WTC11 (cell line): Measurements from ENCODE around the gene CTNNA3. TPM values are rescaled to one million over a fixed set of nuclear protein-coding genes. Genes with fewer than 3 reads are reported as not detected.

Experiments
- ATAC-seq: fragments of 200-7000 bp; cut with Tn5 transposase; 2 replicates; pipeline ENCODE4 v1.10.0; 2021; ENCODE audit warnings: mild to moderate bottlenecking, moderate library complexity
- CTCF ChIA-PET: fragments of 300-600 bp; sonication (Branson Sonifier 250); formaldehyde crosslinking; loops from one replicate; lab custom pipeline; 2021; ENCODE audit warnings: antibody characterized with exemption; lab: Charles Lee
- POLR2A ChIA-PET: fragments of 350-600 bp; sonication (Branson Sonifier 250); formaldehyde crosslinking; loops from one replicate; lab custom pipeline; 2021; ENCODE audit warnings: antibody characterized with exemption; lab: Charles Lee
- DNase-seq: peaks from one replicate; pipeline ENCODE4 v3.0.0; 2021; ENCODE audit warnings: low spot score
- H3K27ac Mint-ChIP-seq: 2 replicates; pipeline ENCODE4 v1.8.0; 2021; ENCODE audit warnings: mixed read lengths
- H3K27me3 Mint-ChIP-seq: 2 replicates; pipeline ENCODE4 v1.8.0; 2021; ENCODE audit warnings: low read depth, mild to moderate bottlenecking, moderate library complexity, mixed read lengths
- H3K36me3 Mint-ChIP-seq: 2 replicates; pipeline ENCODE4 v1.8.0; 2021; ENCODE audit warnings: mixed read lengths
- H3K4me1 Mint-ChIP-seq: 2 replicates; pipeline ENCODE4 v1.8.0; 2022; ENCODE audit warnings: mixed read lengths
- H3K4me3 Mint-ChIP-seq: 2 replicates; pipeline ENCODE4 v1.8.0; 2021; ENCODE audit warnings: mild to moderate bottlenecking, moderate library complexity, mixed read lengths
- H3K9me3 Mint-ChIP-seq: 2 replicates; pipeline ENCODE4 v1.8.0; 2021; ENCODE audit warnings: mixed read lengths
- ETV6 ChIP-seq: sonication (generic); formaldehyde crosslinking; IDR thresholded peaks from 2 replicates; pipeline ENCODE4 v1.8.1; 2022; ENCODE audit warnings: mild to moderate bottlenecking, missing genetic modification reagents
- FOXJ3 ChIP-seq: sonication (generic); formaldehyde crosslinking; IDR thresholded peaks from 2 replicates; pipeline ENCODE4 v1.9.0; 2021; ENCODE audit warnings: missing genetic modification reagents, mild to moderate bottlenecking, borderline replicate concordance
- MYBL2 ChIP-seq: sonication (generic); formaldehyde crosslinking; IDR thresholded peaks from 2 replicates; pipeline ENCODE4 v1.8.1; 2023; ENCODE audit warnings: mild to moderate bottlenecking, moderate library complexity, missing genetic modification reagents
- NFATC4 ChIP-seq: fragments of 250-450 bp; sonication (Bioruptor Pico); IDR thresholded peaks from 2 replicates; pipeline ENCODE4 v1.9.0; 2021; ENCODE audit warnings: mild to moderate bottlenecking
- NFYB ChIP-seq: sonication (generic); formaldehyde crosslinking; conservative IDR thresholded peaks from 2 replicates; pipeline ENCODE4 v1.8.0; 2022; ENCODE audit warnings: low read depth, missing genetic modification reagents
- NR2C2 ChIP-seq: sonication (generic); formaldehyde crosslinking; IDR thresholded peaks from 2 replicates; pipeline ENCODE4 v1.8.0; 2022; ENCODE audit warnings: mild to moderate bottlenecking, missing genetic modification reagents
- SOX15 ChIP-seq: fragments of 250-450 bp; sonication (Bioruptor Pico); IDR thresholded peaks from 2 replicates; pipeline ENCODE4 v1.9.0; 2021; ENCODE audit warnings: mild to moderate bottlenecking
- ZNF121 ChIP-seq: sonication (generic); formaldehyde crosslinking; IDR thresholded peaks from 2 replicates; pipeline ENCODE4 v1.8.0; 2023; ENCODE audit warnings: missing genetic modification reagents
- ZNF671 ChIP-seq: fragments of 250-450 bp; sonication (Bioruptor Pico); IDR thresholded peaks from 2 replicates; pipeline ENCODE4 v1.8.0; 2021; ENCODE audit warnings: mild to moderate bottlenecking
- total RNA-seq: library from RNA; stranded (reverse); gene quantifications from 3 replicates; pipeline ENCODE4 v1.2.3, GENCODE V29; 2021
- TF ChIP-seq, protein P1 (sequence below): sonication (generic); formaldehyde crosslinking; IDR thresholded peaks from 2 replicates; pipeline ENCODE4 v1.8.1; 2022; ENCODE audit warnings: mild to moderate bottlenecking, moderate library complexity, missing genetic modification reagents
- TF ChIP-seq, protein P2 (sequence below): fragments of 250-450 bp; sonication (Bioruptor Pico); IDR thresholded peaks from 2 replicates; pipeline ENCODE4 v2.1.2; 2022; ENCODE audit warnings: mild to moderate bottlenecking, moderate library complexity
- TF ChIP-seq, protein P3 (sequence below): sonication (generic); formaldehyde crosslinking; IDR thresholded peaks from 2 replicates; pipeline ENCODE4 v1.8.1; 2023; ENCODE audit warnings: mild to moderate bottlenecking, missing genetic modification reagents
- TF ChIP-seq, protein P4 (sequence below): fragments of 250-450 bp; sonication (Bioruptor Pico); IDR thresholded peaks from 2 replicates; pipeline ENCODE4 v1.9.0; 2021; ENCODE audit warnings: mild to moderate bottlenecking, borderline replicate concordance
- TF ChIP-seq, protein P5 (sequence below): fragments of 250-450 bp; sonication (Bioruptor Pico); IDR thresholded peaks from 2 replicates; pipeline ENCODE4 v1.9.0; 2021; ENCODE audit warnings: mild to moderate bottlenecking
- TF ChIP-seq, protein P6 (sequence below): sonication (generic); formaldehyde crosslinking; conservative IDR thresholded peaks from 2 replicates; pipeline ENCODE4 v1.8.1; 2023; ENCODE audit warnings: mild to moderate bottlenecking, low read depth, missing genetic modification reagents, moderate library complexity
- TF ChIP-seq, protein P7 (sequence below): sonication (generic); formaldehyde crosslinking; IDR thresholded peaks from 2 replicates; pipeline ENCODE4 v1.8.0; 2022; ENCODE audit warnings: mild to moderate bottlenecking, missing genetic modification reagents
- TF ChIP-seq, protein P8 (sequence below): fragments of 250-450 bp; sonication (Bioruptor Pico); IDR thresholded peaks from 2 replicates; pipeline ENCODE4 v1.9.0; 2021; ENCODE audit warnings: mild to moderate bottlenecking

Gene CTNNA3
- total RNA-seq, 1 experiment from 2014 or later = 6.1 TPM

DNA sequence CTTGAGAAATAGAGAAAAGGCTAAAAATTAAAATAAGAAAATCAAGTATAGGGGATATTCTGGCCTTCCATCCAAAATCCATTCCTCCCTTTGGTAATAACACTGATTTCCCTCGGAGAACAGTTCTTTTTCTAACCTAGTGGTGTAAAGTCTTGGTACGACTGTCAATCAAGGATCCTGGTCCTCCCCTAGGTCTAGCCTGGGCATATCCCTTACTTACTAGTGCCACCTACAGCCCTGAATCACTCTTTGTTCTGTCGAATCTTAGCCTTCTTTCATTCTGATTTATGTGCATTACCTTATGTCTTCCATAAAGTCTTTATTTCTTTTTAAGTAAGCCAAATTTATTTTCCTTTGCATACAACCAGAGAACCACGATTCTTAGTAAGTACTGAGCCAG is 1068.8 kb downstream of the CTNNA3 start (continued):
- TF ChIP-seq, protein P1, sequence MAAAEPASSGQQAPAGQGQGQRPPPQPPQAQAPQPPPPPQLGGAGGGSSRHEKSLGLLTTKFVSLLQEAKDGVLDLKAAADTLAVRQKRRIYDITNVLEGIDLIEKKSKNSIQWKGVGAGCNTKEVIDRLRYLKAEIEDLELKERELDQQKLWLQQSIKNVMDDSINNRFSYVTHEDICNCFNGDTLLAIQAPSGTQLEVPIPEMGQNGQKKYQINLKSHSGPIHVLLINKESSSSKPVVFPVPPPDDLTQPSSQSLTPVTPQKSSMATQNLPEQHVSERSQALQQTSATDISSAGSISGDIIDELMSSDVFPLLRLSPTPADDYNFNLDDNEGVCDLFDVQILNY (CRISPR knock-in tag) = no peak
- no peak for TF ChIP-seq MYBL2 (CRISPR knock-in tag)
- TF ChIP-seq ETV6 = no peak
- TF ChIP-seq, protein P2, sequence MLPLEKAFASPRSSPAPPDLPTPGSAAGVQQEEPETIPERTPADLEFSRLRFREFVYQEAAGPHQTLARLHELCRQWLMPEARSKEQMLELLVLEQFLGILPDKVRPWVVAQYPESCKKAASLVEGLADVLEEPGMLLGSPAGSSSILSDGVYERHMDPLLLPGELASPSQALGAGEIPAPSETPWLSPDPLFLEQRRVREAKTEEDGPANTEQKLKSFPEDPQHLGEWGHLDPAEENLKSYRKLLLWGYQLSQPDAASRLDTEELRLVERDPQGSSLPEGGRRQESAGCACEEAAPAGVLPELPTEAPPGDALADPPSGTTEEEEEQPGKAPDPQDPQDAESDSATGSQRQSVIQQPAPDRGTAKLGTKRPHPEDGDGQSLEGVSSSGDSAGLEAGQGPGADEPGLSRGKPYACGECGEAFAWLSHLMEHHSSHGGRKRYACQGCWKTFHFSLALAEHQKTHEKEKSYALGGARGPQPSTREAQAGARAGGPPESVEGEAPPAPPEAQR = no peak
- no peak for TF ChIP-seq NFATC4 (CRISPR knock-in tag)
- TF ChIP-seq NFYB (CRISPR knock-in tag) = no peak
- TF ChIP-seq, protein P3, sequence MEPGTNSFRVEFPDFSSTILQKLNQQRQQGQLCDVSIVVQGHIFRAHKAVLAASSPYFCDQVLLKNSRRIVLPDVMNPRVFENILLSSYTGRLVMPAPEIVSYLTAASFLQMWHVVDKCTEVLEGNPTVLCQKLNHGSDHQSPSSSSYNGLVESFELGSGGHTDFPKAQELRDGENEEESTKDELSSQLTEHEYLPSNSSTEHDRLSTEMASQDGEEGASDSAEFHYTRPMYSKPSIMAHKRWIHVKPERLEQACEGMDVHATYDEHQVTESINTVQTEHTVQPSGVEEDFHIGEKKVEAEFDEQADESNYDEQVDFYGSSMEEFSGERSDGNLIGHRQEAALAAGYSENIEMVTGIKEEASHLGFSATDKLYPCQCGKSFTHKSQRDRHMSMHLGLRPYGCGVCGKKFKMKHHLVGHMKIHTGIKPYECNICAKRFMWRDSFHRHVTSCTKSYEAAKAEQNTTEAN = no peak
- TF ChIP-seq ZNF671 (CRISPR knock-in tag) = no peak

DNA sequence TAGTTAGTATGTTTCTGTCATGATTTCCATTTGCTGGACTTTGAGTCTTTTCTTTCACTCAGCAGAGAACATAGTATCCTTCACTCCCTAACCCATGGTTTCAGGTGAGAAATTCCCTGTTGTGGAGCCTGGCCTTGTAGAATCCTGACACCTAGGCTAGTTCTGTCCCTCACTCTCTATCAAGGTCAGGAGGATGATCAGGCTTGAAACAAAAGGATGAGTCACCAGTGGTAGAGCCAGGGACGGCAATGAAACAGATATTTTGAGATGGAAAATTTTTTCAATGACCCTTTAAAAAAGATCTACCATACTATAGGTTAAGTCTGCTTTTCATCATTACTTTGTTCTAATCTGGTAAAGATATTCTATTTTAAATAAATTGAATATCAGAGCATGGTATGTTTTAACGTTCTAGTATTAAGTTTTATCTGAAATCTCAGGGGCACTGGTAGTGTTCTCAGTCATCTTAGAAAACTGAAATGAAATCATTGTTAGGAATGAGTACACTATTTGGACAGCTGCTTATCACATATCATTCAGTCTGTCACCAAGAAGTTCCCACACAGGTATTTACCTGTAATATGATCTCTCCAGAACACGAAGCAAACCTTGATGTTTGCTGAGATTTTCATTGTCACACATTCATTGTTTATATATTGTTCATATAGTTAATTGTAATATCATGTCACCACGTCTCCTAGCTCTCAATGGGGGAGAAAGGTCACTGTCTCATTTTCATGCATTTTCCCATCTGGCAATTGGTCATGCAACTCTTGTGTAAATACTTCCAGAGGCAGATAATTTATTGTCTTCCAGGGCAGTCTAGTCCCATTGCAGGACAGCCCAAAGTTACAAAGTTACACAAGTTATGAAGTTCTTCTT is 1070.0 kb downstream of the CTNNA3 start:
- H3K4me1 Mint-ChIP-seq = 0 out of 2 replicates have a peak, but pooled peaks cover 2% of the 10 kb centered on the region
- no peak for ATAC-seq
- no peak for DNase-seq
- CTCF ChIA-PET = interaction anchor here (2.2 kb wide), 1 partner anchor 40 kb away, joined by 8 read pairs; no protein-coding TSS in a partner anchor
- no peaks in the 10 kb centered on the region for H3K27me3 Mint-ChIP-seq
- no peak overlapping the region for H3K27ac Mint-ChIP-seq
- POLR2A ChIA-PET = no interaction called here
- no peak overlapping the region for H3K4me3 Mint-ChIP-seq
- no peaks in the 10 kb centered on the region for H3K36me3 Mint-ChIP-seq
- H3K9me3 Mint-ChIP-seq = 0 out of 2 replicates have a peak, but pooled peaks cover 6% of the 10 kb centered on the region
- TF ChIP-seq SOX15 (CRISPR knock-in tag) (no peak), NR2C2 (CRISPR knock-in tag) (no peak), FOXJ3 (no peak), ZNF121 (CRISPR knock-in tag) (no peak)
- TF ChIP-seq, protein P4, sequence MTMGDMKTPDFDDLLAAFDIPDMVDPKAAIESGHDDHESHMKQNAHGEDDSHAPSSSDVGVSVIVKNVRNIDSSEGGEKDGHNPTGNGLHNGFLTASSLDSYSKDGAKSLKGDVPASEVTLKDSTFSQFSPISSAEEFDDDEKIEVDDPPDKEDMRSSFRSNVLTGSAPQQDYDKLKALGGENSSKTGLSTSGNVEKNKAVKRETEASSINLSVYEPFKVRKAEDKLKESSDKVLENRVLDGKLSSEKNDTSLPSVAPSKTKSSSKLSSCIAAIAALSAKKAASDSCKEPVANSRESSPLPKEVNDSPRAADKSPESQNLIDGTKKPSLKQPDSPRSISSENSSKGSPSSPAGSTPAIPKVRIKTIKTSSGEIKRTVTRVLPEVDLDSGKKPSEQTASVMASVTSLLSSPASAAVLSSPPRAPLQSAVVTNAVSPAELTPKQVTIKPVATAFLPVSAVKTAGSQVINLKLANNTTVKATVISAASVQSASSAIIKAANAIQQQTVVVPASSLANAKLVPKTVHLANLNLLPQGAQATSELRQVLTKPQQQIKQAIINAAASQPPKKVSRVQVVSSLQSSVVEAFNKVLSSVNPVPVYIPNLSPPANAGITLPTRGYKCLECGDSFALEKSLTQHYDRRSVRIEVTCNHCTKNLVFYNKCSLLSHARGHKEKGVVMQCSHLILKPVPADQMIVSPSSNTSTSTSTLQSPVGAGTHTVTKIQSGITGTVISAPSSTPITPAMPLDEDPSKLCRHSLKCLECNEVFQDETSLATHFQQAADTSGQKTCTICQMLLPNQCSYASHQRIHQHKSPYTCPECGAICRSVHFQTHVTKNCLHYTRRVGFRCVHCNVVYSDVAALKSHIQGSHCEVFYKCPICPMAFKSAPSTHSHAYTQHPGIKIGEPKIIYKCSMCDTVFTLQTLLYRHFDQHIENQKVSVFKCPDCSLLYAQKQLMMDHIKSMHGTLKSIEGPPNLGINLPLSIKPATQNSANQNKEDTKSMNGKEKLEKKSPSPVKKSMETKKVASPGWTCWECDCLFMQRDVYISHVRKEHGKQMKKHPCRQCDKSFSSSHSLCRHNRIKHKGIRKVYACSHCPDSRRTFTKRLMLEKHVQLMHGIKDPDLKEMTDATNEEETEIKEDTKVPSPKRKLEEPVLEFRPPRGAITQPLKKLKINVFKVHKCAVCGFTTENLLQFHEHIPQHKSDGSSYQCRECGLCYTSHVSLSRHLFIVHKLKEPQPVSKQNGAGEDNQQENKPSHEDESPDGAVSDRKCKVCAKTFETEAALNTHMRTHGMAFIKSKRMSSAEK (CRISPR knock-in tag) = no peak
- TF ChIP-seq, protein P5, sequence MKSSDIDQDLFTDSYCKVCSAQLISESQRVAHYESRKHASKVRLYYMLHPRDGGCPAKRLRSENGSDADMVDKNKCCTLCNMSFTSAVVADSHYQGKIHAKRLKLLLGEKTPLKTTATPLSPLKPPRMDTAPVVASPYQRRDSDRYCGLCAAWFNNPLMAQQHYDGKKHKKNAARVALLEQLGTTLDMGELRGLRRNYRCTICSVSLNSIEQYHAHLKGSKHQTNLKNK (CRISPR knock-in tag) = no peak
- TF ChIP-seq, protein P6, sequence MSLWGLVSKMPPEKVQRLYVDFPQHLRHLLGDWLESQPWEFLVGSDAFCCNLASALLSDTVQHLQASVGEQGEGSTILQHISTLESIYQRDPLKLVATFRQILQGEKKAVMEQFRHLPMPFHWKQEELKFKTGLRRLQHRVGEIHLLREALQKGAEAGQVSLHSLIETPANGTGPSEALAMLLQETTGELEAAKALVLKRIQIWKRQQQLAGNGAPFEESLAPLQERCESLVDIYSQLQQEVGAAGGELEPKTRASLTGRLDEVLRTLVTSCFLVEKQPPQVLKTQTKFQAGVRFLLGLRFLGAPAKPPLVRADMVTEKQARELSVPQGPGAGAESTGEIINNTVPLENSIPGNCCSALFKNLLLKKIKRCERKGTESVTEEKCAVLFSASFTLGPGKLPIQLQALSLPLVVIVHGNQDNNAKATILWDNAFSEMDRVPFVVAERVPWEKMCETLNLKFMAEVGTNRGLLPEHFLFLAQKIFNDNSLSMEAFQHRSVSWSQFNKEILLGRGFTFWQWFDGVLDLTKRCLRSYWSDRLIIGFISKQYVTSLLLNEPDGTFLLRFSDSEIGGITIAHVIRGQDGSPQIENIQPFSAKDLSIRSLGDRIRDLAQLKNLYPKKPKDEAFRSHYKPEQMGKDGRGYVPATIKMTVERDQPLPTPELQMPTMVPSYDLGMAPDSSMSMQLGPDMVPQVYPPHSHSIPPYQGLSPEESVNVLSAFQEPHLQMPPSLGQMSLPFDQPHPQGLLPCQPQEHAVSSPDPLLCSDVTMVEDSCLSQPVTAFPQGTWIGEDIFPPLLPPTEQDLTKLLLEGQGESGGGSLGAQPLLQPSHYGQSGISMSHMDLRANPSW (CRISPR knock-in tag) = no peak
- TF ChIP-seq, protein P7, sequence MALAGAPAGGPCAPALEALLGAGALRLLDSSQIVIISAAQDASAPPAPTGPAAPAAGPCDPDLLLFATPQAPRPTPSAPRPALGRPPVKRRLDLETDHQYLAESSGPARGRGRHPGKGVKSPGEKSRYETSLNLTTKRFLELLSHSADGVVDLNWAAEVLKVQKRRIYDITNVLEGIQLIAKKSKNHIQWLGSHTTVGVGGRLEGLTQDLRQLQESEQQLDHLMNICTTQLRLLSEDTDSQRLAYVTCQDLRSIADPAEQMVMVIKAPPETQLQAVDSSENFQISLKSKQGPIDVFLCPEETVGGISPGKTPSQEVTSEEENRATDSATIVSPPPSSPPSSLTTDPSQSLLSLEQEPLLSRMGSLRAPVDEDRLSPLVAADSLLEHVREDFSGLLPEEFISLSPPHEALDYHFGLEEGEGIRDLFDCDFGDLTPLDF (CRISPR knock-in tag) = no peak
- TF ChIP-seq, protein P8, sequence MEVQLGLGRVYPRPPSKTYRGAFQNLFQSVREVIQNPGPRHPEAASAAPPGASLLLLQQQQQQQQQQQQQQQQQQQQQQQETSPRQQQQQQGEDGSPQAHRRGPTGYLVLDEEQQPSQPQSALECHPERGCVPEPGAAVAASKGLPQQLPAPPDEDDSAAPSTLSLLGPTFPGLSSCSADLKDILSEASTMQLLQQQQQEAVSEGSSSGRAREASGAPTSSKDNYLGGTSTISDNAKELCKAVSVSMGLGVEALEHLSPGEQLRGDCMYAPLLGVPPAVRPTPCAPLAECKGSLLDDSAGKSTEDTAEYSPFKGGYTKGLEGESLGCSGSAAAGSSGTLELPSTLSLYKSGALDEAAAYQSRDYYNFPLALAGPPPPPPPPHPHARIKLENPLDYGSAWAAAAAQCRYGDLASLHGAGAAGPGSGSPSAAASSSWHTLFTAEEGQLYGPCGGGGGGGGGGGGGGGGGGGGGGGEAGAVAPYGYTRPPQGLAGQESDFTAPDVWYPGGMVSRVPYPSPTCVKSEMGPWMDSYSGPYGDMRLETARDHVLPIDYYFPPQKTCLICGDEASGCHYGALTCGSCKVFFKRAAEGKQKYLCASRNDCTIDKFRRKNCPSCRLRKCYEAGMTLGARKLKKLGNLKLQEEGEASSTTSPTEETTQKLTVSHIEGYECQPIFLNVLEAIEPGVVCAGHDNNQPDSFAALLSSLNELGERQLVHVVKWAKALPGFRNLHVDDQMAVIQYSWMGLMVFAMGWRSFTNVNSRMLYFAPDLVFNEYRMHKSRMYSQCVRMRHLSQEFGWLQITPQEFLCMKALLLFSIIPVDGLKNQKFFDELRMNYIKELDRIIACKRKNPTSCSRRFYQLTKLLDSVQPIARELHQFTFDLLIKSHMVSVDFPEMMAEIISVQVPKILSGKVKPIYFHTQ (CRISPR knock-in tag) = no peak
